Measurements from ENCODE around the gene EDN1.
"Not testable (repeated sequence)": the region's sequence is repeated elsewhere in the genome, so short reads cannot be mapped to it uniquely, and the experiment has no call there.

EDN1 gene

DNA sequence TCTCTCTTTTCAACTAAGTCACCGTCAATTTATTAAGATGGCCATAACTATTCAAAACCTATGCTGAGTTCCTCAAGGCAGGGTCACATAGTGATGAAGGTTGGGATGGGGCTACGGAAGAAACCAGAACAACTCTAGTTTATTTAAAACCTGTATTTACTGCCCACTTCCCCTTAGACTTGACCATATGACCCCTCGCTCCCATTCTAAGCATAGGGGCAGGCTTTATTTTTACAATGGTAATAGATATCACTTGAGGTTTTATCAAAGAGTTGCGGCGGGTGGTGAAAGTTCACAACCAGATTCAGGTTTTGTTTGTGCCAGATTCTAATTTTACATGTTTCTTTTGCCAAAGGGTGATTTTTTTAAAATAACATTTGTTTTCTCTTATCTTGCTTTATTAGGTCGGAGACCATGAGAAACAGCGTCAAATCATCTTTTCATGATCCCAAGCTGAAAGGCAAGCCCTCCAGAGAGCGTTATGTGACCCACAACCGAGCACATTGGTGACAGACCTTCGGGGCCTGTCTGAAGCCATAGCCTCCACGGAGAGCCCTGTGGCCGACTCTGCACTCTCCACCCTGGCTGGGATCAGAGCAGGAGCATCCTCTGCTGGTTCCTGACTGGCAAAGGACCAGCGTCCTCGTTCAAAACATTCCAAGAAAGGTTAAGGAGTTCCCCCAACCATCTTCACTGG, 5.5 kb downstream of the EDN1 start:
- DNase-seq = no peak

DNA sequence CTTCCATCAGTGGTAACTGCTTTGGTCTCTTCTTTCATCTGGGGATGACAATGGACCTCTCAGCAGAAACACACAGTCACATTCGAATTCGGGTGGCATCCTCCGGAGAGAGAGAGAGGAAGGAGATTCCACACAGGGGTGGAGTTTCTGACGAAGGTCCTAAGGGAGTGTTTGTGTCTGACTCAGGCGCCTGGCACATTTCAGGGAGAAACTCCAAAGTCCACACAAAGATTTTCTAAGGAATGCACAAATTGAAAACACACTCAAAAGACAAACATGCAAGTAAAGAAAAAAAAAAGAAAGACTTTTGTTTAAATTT, 6.1 kb downstream of the EDN1 start:
- no peak for DNase-seq

DNA sequence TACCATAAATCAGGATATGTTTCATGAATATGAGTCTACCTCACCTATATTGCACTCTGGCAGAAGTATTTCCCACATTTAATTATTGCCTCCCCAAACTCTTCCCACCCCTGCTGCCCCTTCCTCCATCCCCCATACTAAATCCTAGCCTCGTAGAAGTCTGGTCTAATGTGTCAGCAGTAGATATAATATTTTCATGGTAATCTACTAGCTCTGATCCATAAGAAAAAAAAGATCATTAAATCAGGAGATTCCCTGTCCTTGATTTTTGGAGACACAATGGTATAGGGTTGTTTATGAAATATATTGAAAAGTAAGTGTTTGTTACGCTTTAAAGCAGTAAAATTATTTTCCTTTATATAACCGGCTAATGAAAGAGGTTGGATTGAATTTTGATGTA, 6.4 kb downstream of the EDN1 start:
- no peak for DNase-seq

DNA sequence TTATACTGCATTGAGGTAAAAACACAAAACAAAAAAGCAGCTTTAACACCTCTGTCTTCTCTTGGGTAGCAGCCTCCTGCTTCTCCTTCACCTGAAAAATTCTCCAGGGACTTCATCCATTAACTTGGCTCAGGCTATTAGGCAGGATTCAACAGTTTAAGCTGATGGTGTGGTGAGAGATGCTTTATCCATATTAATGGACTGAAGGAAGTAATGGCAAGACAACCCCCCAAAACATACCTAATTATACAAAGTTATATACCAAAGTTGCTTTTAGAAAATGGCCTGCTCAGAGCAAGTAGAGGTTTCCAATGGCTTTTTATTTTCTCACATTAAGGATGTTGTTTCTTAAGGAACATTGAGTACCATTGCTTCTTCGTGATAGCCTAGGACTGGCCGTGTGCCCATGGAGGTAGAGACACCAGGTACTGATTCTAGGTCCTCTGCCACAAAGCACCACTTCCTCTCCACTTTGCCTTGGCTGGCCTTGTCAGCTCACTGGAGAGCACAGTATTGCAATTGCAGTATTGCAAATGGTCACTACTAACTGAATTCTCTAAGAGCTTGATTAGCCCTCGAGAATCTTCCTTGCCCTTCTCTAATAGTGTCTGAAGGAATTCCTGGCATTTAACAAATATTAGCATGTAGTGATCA, 7.3 kb downstream of the EDN1 start:
- no peak for DNase-seq

DNA sequence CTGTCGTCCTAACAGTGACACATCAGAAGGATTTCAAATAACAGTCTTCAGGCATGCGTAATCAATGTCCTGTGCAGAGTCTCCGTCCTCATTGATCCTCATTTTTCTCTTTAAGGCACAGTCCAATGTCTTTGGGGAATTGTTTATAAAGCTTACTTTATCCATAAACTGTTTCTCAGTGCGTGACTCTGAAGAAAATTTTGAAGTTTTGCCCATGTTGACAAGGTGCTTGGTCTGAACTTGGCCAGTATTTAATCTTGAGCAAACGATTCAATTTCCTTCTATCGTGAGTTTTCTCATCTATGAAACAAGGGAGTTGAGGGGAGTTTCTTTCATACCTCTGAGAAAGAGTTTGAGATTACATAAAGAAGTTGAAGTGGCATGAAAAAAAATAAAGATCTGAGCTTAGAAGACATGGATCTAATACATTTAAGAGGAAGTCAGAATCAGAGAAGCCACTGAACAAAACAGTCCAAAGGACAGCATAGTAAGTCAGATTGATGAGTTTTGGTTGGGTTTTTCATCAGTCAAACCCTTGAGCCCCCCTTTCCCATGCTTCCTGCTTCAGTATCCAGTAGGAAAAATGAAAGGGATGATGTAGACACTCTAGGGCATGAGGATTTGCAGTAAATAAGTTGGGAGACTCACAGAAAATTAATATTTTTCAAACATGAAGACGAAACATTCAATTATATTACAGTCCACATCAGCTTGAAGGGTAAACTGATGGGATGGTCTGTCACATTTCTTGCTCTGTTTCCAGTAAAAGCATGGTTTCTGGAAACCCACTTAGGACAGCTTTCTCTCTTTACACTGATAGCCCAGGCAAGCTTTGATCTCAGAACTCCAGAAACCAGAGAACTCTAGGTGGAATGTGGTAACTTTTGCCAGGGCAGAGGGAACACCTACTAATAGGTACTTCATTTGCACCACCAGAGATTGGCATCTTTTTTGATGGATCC, 8.1 kb downstream of the EDN1 start:
- DNase-seq = no peak

DNA sequence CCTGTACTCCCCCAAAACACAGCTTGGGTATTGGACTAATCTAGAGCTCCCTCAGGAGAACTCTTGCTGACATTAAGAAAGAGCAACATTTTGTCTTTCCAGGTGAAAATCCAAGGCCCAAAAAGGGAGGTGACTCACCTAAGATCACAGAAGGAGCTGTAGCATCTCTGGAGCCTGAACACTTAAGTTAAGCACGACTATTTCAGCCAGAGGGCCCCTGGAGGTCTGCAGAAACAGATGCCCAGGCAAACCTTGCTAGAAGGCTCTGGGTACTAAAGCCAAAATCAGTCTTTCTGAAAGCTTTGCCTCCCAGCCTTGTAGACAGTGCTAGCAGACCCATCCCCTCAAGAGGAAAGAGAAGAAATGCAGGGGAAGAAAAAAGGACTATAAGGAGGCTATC, 8.8 kb downstream of the EDN1 start:
- DNase-seq = no peak

DNA sequence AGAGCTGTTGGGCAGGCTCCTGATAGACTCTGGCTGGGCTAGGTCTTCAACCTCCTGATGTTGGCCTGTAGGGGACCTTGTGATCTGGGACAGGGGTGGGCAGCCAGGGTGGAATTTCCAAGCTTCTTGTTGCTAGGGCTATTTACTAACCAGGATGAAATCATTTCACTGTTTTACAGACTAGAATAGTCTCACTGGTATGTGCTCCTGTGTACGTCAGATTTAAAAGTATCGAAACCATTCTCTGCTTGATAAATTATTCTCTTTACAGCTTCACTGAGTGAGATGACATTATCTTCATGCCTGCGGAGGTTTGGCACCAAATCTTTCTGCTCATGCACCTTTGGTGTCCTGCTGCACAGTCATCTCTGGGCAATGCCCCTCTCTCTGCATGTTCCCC, 10.9 kb downstream of the EDN1 start:
- no peak for DNase-seq

DNA sequence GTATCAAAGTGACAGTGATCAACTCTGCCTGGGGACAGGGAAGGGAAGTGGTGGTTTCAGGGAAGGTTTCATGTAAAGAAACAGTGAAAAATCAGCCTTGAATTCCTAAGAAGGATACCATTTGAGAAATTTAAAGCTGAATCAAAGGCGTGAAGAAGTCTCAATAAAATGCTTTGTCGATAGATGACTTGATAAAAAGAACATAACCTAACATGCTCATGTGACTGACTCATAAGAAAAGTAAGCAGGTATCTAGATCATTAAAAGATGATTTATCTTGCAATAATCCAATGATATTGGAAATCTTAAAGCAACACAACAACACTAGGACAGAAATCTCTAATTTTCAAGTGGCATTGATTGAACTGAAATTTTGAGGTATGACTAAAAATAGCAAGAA, 14.3 kb downstream of the EDN1 start:
- DNase-seq = no peak

DNA sequence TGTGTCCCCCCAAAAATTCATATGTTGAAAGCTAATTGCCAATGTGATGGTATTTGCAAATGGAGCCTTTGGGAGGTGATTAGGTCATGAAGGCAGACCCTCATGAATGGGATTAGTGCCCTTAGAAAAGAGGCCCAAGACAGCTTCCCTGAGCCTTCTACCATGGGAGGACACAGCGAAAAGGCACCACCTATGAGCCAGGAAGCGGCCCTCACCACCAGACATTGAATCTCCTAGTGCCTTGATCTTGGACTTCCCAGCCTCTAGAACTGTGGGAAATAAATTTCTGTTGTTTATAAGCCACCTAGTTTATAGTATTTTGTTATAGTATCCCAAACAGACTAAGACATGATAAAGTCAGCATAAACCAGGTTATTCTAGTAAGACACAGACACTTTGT, 18.9 kb downstream of the EDN1 start:
- no peak for DNase-seq

DNA sequence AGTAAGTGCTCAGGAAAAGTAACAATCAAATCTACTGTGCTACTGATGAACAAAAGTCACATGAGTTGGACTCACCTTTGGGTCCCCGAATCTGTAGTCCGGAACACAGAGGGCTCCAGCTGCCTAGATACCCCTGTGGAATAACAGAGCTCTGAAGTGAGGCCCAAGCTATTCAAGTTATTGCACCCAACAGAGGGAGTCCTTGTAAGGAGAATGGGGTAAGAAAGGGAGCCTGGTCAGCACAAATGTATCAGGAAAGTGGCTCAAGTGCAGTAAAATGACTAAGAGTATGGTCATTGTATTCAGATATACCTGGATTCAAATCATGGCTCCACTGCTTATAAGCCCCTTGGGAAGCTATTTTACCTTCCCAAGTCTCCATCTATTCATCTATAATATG, 20.9 kb downstream of the EDN1 start:
- DNase-seq = no peak

DNA sequence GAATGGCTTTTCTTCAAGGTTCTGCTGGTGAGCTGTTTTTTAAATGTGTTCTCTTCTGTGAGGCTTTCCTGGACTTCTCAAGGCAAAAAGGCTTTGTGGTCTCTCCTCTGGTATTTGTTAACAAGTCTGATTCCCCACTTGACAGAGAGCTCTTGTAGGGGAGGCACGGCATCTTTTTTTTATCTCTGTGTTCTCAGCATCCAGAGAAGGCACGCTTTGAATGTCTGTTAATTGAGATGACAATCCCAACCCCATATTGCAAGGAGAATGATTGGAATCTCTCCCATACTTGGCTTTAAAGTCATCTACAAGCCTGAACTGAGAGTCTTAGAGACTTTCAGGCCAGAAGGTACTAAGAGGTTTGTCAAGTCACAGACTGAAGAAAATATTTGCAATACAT, 22.6 kb downstream of the EDN1 start:
- no peak for DNase-seq

DNA sequence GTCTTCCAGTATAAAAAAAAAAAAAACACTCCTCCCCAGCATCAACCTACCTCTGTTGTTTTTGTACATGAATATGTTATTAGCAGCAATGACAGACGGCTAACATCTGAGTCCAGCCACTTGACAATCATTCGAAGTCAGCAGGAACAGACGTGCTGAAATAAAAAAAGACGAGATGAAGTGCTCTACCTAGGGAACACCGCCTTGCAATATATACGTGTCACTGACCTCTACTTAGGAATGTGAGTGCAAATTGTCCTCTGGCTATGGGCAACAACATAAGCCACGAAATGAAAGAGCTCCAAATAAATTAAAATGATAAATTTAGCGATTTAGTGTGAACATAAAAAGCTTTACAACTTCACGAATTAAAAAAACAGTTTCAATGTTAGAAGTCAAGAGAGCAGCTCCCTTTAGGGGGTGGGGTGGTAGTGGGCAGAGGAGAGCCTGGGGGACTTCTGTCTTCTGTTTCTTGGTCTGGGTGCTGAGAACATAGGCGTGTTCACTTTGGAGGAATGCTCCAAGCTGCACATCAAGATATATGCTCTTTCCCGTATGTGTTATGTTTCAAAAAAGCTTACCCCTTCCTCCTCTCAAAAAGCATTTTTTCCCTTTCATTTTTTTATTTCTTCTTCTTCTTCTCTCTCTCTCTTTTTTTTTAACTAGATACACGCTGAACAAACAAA, 23.3 kb downstream of the EDN1 start:
- no peak for DNase-seq

DNA sequence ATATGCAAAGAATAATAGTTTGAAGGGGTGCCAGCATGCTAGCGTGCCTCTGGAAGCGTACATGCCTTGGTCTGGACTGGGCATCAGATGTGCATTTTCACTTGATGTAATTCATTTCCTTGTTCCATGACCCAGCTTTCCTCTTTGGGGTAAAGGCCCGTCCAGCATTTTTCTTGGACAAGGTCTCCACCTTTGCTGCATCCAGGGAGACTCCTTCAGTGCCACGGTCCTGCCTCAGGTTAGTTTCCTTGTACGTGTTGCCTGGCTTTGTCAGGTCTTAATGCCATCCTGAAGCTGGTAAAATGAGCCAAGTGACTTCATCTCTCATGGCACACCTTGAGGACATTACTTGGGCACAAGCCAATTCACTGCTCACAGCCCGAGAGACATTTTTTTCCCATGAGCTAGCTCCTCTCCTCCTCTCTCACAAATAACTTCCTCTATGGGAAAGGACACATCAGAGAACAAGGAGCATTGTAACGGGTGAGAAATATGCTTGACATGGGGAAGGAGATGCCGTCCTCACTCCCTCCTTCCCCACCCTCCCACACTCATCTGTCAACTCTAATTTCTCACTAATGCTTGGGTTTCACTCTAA, 23.9 kb downstream of the EDN1 start:
- DNase-seq = no peak

DNA sequence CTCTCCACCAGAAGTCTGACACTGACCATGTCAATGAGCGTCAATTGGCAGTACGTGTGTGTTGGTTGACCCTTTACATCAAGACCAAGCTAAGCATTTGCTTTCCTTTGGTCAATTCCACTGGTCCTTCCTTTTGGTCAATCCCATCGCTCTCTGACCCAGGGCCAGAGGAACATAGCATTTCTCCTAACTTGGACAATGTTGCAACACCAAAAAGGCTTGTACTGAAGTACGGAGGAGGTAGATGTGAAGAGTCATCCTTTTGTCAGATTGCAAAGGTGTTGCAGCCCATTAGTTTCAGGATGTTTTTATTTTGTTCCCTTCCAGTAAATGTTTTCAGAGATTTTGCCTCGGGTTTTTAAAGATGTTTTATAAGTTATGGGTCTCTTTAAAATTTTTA, 24.6 kb downstream of the EDN1 start:
- DNase-seq = no peak

DNA sequence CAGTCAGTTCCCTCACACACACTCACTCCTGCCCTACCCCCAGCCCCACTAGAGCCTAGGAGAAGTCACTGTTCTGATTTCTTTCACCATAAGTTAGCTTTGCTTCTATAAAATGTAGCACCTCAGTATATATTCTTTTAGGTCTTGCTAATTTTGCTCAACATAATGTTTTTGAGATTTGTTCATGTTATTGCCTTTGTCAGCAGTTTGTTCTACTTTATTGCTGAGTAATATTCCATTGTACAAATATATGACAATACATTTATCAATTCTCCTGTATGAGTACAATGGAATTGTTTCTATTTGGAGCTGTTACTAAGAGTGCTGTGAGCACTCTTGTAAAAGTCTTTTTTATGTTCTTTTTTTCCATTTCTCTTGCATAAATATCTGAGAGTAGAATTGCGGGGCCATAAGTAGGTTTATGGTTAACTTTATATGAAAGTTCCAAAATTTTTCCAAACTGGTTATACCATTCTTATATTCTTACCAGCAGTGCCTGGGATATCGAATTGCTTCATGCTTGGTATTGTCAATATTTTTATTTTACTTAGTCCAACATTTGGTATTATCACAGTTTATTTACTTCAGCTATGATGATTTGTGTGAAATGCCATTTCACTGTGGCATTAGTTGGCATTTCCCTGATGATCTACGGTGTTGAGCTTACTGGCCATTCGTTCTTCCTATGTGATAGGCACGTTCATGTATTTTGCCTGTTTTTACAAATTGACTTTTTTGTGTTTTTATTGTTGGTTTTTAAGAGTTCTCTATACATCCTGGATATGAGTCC, 25.3 kb downstream of the EDN1 start:
- DNase-seq = no peak

DNA sequence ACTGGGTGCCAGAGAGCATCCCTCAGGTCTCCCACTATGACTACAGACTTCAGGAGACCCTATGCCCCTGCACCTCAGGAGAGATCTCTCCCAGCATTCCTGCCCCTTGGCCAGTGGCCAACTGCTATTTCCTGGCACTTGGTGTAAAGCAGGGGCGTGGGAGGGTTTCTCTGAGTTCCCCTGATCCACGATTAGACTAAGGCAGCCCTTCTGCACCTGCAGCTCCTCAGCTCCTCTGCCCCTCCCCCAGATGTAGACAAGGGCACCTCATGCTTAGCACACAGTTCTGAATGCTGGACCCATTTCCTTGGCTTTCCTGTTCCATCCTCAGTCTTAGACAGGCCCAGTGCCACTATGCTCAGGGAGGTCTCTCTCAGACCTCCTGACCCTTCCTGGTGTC, 28.6 kb downstream of the EDN1 start:
- no peak for DNase-seq

DNA sequence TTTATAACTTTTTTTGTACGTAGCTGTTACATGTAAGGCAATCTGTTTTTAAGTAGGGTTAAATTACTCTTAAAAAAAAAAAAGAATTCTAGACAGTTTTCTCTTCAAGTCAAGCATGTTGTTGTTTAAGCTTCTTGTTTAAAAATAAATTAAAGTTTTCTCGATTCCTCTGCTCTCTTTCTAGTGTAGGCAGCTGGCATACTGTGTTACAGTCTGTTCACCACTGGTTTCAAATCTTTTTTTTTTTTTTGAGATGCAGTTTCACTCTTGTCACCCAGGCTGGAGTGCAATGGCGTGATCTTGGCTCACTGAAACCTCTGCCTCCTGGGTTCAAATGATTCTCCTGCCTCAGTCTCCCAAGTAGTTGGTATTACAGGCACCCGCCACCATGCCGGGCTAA, 29.9 kb downstream of the EDN1 start:
- DNase-seq = not testable (repeated sequence)

DNA sequence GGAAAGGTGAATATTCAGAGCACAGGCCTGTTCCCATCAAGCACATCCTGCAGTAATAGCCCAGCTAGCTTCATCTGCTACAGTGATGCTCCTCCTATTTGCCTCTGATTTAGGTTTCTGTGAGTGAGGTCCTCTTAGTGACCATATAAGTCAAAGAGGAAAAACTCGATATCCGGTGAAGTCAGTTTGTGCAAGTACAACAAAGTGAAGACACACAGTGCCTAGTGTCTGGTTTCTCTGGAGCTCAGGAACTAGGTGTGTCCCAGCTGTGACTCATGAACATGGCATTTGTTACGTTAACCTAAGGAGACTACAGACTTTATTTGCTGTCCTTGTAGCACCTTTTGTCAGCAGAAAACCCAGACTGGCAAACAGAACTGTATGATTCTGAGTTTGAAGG, 33.9 kb downstream of the EDN1 start:
- no peak for DNase-seq

DNA sequence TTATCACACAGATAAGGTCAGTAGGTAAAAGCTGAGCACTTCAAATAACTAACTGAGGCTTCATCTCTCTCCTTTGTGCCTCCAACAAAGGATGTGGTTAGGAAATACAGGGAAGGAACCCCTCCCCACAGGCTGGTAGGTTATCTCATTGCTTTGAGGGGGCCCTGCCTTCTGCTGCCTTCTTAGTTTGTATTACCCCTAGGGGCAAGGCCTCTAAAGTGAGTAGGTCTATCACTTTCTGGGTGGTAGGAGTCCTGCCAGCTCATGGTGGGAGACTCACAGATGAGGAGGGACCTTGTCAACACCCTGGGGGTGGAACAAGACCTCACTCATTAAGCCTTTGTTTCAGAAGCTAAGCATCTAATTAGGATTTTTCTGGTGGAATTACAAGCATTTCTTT, 34.6 kb downstream of the EDN1 start:
- DNase-seq = no peak

DNA sequence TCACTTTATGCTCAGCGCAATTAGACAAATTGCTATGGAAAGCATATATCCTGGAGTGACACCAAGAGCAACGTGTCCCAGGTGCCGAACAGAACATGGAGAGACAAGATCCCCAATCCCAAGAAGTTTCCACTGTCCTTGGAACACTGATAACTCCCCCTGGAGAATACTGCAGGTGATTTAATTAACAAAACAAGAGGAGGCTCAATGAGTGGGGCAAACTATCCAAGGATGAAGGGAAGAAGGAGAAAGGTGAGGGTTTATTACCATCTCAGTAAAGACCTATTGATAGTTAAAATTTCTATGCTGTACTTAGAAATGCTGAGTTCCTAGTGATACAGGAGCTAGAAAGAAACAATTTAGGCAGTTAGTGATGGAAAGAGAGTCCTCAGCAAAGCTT, 35.7 kb downstream of the EDN1 start:
- DNase-seq = no peak

DNA sequence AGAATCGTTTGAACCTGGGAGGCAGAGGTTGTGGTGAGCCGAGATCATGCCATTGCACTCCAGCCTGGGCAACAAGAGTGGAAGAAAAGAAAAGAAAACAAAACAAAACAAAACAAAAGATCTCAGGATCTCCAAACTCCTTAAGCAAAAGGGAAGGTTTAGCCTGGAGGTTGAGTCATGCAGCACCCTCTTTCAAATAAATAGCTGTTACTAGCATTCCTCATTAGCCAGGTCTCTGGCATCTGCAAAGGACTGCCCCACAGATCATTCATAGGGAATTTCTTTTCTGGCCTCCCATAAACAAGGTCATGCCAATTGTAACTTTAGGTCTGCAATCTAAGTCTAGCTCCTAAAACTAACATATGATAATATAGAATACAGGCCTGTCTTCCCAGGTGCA, 37.2 kb downstream of the EDN1 start:
- no peak for DNase-seq

DNA sequence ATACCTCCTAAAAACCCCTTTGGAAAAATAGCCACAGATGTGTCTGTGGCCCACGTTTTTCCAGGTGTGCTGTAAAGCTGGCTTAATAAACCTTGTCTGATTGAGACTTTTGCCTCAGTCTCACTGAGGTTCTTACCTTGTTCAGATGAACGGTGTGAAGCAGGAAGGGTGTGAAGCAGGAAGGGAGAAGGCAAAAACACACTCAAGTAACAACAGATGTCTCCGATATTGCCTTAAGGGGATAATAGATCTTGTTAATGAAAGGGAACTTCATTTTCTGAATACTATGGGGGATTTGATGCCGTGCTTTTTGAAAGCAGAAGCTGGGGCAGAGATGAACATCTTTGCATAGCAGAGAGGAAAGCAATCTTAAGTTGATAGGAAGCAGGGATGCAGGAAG, 37.8 kb downstream of the EDN1 start:
- no peak for DNase-seq

Measured in CD4-positive, alpha-beta T cell treated with Interleukin-1 beta for 1 hour (primary cell).